ENCODE data around the gene ADGRF4.

- no peak for TF ChIP-seq CTCF (conservative IDR thresholded peaks at IDR 0.05)
- no peak for TF ChIP-seq EZH2 (IDR thresholded peaks at IDR 0.05; ENCODE audit: low read depth)
Measured at GRCh38 chr6:47679322-47679906, 19.0 kb upstream of the ADGRF4 start.

All from PC-9 (cell line).